ENCODE data around the gene PACS1.

PACS1 gene

DNA sequence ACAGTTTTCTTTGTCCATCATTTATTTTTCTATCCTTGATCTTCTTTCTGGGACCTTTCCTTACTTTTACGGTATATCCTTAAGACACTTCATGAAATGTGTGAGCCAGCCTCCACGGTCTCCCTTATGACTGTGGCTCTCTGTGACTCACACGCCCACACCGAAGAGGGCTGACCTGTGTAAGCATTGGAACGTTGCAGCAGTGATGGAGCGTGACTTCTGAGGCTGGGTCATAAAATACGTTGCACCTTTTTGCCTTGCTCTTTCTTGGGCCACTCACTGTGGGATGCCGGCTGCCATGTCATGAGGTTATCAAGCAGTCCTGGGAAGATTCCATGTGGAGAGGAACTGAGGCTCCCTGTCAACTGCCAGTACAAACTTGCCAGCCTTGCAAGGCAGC is 102.1 kb downstream of the PACS1 start:
- FAIRE-seq (peak; percentile 93), DNase-seq (ENCODE audit: insufficient read length, low spot score) (peak; percentile 41)

DNA sequence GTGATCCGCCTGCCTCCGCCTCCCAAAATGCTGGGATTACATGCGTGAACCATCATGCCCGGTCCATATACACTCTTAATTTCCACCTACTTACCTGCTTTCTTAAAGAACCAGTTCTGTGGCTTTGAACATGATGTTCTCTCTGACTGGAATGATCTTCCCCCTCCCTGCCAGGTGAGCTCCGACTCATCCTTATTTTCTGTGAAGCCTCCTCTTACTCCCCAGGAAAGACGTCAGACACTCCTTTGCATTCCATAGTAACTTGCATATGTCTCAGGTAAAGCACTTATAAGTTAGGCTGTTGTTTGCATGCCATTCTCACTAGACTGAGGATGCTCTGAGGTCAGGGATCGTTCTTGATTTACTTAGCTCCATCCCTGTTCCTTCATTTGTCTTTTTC is 106.6 kb downstream of the PACS1 start:
- DNase-seq (ENCODE audit: insufficient read length, low spot score) (no peak), FAIRE-seq (peak; percentile 59)

DNA sequence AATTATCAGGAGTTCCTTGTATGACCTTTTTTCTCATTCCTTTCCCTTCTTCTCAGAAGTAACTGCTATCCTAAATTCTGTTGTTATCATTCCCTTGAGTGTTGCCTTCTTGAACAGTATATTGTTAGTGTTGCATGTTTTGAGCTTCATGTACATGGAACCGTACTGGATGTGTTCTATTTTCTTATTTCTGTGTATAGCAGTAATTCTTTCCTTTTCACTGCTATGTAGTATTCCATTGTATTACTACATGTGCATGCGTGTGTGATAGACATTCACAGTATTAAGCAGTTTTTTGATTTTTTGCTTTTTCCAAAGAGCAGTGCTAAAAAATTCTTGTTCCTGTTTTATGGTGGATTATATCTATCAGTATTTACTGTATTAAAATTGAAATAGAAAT is 108.1 kb downstream of the PACS1 start:
- FAIRE-seq (no peak), DNase-seq (ENCODE audit: insufficient read length, low spot score) (no peak)

DNA sequence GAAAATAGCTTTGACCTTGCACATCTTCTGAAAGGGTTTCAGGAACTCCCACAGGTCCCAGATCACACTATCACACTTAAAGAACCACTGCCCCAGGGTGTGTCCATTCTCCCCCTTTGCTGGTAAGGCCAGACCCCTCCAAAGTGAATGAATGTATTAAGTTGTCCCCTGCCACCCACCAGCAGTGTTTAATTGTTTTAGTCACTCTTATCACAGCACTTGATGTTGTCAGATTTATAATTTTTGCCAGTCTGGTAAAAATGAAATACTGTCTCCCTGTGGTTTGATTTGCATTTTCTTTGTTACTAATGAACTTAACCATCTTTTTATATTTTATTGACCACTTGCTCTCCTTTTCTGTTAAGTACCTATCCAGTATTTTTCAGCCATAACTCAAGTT is 108.8 kb downstream of the PACS1 start:
- no peak for DNase-seq (ENCODE audit: insufficient read length, low spot score)
- FAIRE-seq = no peak

DNA sequence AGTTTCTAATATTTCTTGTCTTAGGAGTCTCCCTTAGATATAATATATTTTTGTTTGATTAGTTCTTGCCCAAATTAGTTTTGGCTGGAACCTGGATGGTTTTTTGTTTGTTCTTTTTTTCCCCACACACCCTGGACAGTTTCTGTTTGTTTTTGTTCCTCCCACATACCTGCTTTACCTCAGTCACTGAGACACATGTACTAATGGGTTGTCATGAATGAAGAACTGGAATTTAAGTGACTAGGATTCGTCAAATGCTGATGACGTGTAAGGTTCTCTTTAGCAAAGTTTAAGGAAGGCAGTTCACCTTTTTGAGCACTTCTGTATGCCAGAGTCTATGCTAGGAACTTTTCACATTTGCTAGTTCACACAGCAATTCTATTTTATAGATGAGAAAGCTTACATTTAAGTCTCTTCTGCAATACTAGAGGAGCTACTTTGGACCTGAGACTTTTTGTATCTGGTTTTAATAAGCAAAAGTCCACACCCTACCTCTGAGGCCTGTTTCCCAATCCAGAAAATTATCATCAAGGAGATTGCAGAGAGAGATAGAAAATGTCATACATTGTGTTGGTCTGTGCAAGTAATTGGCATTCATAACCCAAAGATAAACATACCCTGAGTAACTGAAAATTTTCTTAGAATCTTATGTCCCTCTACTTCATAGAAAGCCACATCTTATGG is 111.7 kb downstream of the PACS1 start:
- FAIRE-seq (peak; percentile 23), DNase-seq (ENCODE audit: insufficient read length, low spot score) (no peak)

DNA sequence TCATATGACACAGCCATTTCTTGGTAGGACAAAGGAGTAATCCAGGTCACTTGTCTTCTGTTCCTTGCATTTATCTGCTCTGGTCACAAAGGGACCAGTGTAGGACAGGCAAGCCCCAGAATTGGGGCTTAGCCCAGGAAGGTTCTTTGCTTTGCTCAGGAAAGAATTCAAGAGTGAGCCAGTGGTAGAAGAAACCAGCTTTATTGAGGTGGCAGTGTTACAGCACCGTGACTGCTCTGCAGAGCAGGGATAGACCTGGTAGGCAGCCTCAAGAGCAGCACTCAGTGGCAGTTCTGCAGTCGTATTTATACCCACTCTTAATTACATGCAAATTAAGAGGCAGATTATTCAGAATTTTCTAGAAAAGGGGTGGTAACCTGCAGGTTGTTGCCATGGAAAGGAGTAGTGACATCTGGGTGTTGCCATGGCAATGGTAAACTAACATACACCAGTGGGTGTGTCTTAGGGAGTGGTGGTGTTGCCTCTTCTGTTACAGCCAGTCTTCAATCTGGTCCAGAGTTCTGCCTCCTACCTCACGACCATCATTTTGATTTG is 113.5 kb downstream of the PACS1 start:
- FAIRE-seq = peak; percentile 23

DNA sequence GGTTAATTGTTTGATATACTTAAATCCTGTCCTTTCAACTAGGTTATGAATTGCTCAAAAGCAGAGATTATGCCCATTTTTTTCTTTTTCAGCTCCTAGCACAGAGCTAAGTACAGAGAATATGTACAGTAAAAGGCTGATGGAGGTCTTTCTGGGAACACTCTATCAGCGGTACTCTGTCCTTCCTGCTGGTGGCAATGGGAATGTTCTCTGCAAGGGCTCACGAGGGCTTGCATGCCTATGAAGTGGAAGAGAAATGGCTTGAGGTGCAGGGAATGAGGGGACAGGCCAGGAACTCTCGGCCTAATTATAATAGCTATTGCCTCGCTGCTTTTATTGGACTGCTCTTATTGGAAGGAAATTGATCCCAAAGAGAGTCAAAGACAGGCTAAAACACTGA is 114.7 kb downstream of the PACS1 start:
- FAIRE-seq = peak; percentile 38
- no peak for DNase-seq (ENCODE audit: insufficient read length, low spot score)

More for the DNA sequence above, 113.5 kb downstream of the PACS1 start:
- no peak for DNase-seq (ENCODE audit: insufficient read length, low spot score)

DNA sequence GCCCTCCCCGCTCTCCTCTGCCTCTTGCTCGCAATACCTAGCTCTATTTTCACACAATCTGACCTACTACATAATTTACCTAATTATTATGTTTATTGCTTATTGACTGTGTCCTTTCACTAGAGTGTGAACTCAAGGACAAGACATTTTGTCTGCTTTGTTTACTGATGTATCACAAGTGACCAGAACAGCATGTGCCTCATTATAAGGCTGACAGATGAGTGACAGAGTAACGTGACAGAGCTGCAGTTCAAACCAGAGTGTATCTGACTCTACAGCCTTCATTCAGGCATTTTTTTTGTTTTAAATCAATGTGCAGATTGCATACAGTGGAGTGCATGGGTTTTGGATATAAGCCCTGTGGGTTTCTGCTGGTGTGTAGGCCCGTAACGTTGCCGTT is 116.4 kb downstream of the PACS1 start:
- FAIRE-seq (peak; percentile 85), DNase-seq (ENCODE audit: insufficient read length, low spot score) (no peak)

DNA sequence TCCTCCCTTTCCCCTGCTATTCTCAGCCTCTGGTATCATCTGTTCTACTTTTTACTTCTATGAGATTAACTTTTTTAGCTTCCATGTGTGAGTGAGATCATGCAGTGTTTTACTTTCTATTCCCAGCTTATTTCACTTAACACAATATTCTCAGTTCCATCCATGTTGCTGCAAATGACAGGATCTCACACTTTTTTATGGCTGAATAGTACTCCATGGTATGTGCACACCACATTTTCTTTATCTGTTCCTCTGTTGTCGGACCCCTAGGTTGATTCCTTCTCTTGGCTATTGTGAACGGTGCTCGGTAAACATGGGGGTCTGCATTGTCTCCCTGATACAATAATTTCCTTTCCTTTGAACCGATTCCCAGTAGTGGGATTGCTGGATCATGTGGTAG is 117.4 kb downstream of the PACS1 start:
- FAIRE-seq (no peak), DNase-seq (ENCODE audit: insufficient read length, low spot score) (no peak)

DNA sequence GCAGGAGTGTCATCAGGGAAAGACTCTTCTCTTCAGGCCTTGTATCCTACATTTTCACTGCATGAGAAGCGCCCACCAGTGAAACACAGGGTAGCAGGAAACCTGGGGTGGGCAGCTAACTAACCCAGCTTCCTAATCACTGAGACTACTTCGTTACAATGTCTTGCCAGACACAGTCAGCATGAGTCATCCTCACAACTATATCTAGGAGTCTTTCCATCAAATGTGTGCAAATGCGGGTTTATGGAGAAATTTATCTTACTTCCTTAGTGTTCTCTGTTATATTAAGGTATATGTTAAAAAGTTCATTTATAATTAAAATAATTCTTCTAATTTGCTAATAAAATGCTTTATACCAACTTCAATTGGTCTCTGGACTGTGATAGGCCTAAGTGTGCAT is 118.5 kb downstream of the PACS1 start:
- DNase-seq (ENCODE audit: insufficient read length, low spot score) = peak; percentile 61
- FAIRE-seq = peak; percentile 59

DNA sequence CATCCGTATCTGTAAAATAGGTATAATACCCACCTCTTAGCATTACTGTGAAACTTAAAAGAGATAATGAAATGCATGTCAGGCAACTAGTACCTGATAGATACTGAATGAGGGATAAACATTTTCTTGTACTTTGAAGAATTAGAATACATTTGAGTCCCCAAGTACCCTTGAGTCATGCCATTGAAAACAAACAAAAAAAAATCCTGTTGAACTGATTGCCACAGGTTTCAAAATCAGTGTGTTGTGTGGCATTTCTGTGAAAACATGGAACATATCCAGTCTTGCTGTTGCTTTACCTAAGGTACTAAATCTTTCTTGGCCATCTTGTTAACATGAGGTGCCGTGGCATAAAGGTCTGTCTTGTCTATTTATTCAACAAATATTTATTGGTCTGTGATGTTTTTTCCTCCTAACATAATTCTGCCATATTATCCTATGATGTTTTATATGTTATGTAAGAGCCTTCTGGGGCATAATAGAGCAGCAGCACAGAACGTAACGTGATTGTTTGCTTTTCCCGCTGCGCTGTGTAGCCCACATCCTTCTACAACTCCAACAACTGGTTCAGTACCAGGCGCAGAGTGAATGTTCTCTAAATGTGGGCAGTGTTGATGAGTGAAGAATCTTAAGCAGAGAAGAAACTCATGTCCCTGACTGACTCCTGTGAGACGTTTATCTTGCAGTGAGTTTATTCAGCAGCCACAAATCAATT is 119.1 kb downstream of the PACS1 start:
- no peak for FAIRE-seq

DNA sequence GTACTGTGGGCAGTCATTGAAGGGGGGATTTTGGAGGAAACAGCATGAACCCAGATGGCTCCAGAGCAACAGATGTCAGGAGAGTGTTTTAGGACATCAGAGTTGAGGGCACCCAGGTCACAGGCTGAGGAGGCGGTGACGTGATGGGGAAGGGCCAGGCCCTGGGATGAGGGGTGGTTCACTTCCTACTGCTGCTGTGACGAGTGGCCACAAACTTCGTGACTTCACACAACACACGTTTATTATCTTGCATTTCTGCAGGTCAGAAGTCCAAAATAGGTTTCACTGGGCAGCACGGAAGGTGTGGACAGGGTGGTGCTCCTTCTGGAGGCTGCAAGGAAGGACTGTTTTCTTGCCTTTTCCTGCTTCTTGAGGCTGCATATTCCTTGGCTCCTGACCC is 120.7 kb downstream of the PACS1 start:
- DNase-seq (ENCODE audit: insufficient read length, low spot score) (no peak), FAIRE-seq (peak; percentile 54)

More for the DNA sequence above, 119.1 kb downstream of the PACS1 start:
- no peak for DNase-seq (ENCODE audit: insufficient read length, low spot score)

DNA sequence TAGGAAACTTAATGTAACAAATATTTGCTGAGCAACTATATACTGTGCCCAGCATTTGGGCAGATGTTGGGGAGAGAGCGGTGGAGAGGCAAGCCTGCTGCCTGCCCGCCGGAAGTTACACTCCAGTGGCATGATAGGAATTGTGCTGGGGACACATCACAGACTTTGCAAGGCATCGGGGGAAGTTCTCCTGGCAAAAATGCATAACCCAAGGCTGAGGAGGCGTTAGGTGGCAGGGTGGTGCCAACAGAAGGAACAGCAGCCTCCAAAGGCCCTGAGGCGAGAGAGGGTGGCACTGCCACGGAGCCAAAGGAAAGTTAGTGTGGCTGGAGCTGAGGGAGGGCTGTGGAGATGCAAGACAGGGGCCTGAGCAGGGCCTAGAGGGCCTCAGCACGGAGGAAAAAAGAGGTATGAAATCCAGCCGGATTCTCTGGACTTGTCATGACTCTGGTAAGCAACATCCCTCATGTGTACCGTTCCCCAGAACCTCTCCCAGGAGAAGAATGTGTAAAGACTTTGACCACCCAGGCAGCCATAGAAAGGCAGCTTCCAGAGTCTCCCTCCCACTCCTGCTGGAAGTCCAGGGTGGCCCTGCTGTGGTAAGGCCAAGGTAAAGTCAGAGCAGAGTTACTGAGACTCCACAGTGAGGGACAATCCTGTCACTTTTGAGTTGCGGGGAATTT is 122.2 kb downstream of the PACS1 start:
- DNase-seq (ENCODE audit: insufficient read length, low spot score) (no peak), FAIRE-seq (no peak)

DNA sequence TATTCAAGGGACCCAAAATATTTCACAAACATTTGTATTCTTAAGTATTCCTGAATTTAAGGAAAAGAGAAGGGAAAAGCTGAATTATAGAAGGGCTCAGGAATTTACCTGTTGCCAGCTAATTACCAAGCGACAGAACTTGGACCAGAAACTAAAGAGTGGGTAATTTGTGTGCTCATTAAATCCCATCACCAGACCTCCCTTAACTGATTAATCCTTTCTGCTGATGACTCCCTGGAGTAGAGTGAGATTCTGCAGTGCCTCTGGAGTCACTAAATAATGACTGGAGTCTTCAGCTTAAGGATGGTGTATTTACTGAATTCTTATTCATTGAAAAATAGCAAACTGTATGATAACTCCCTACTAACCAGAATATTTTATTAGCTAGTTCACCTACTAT is 124.3 kb downstream of the PACS1 start:
- DNase-seq (ENCODE audit: insufficient read length, low spot score) (no peak), FAIRE-seq (no peak)

DNA sequence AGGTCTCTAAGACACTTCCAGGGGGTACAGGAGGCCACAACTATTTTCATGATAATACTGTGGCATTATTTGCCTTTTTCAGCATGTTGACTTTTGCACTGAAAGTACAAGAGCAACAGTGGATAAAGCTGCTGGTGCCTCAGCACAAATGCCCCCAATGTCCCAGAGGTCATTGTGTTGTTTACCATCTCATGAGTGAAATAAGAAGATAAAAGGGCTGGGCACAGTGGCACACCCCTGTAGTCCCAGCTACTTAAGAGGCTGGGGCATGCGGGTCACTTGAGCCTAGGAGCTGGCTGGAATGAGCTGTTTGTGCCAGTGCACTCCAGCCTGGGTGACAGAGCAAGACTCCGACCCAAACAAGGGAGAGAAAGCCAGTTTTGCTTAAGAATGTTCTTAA is 125.8 kb downstream of the PACS1 start:
- DNase-seq (ENCODE audit: insufficient read length, low spot score) (no peak), FAIRE-seq (no peak)

DNA sequence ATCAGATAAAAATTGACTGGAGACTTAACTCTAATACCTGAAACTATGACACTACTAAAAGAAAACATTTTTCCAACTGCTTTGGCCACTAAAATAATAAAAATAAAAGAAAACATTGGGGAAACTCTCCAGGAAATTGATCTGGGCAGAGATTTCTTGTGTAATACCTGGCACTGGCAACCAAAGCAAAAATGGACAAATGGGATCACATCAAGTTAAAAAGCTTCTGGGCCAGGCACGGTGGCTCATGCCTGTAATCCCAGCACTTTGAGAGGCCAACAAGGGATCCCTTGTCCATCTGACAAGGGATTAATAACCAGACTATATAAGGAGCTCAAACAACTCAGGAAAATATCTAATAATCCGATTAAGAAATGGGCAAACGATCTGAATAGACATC is 133.8 kb downstream of the PACS1 start:
- no peak for DNase-seq (ENCODE audit: insufficient read length, low spot score)
- FAIRE-seq = no peak

DNA sequence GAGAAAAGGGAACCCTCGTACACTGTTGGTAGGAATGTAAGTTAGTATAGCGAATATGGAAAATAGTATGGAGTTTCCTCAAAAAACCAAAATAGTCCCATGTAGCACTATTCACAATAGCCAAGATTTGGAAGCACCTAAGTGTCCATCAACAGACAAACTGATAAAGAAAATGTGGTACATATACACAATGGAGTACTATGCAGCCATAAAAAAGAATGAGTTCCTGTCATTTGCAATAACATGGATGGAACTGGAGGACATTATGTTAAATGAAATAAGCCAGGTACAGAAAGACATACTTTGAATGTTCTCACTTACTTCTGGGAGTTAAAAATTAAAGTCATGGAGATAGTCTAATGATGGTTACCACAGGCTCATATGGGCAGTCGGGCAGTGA is 134.3 kb downstream of the PACS1 start:
- FAIRE-seq = no peak
- no peak for DNase-seq (ENCODE audit: insufficient read length, low spot score)

DNA sequence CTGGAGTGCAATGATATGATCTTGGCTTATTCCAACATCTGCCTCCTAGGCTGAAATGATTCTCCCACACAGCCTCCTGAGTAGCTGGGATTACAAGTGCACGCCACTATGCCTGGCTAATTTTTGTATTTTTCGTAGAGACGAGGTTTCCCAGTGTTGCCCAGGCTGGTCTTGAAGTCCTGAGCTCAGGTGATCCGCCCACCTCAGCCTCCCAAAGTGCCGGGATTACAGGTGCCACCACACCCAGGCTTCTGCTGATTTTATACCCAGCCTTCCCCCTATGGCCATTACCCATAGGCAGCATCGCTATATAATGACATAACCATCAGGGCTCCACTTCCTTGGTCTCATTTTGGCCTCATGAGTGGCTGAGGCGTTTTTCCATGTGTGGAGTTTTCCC is 137.7 kb downstream of the PACS1 start:
- DNase-seq (ENCODE audit: insufficient read length, low spot score) (no peak), FAIRE-seq (no peak)

DNA sequence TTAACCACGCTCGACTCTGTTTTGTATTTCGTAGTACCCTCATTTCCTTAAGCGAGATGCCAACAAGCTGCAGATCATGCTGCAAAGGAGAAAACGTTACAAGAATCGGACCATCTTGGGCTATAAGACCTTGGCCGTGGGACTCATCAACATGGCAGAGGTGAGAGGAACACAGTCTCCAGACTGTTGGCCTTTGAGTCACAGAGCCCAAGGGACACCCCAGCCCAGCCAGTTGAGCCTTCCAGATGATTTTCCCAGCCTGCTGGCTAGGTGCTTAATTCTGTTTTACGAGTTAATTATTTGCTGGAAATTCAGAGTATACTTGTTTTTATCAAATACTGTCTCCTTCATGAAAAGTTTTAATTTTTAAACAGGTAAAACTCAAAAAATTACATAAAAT is 141.0 kb downstream of the PACS1 start:
- no peak for FAIRE-seq
- no peak for DNase-seq (ENCODE audit: insufficient read length, low spot score)

DNA sequence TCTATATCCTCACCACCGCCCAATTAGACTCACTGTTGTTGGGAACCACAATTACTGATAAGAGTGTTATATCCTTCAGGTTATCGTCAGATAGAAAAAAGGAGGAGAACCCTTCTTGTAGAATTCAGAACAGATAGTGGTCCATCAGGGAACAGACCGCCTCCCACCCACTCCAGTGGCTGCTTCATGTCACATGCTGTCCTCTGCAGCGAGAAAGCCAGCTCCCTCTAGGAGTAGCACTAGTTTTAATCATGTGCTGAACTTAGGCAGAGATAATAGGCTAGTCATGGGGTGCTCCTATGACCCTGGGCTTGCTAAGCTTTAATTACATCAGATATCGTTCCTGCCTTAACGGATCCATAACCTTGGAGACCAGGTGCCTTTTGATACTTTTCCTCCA is 146.8 kb downstream of the PACS1 start:
- peak; percentile 69 for FAIRE-seq

DNA sequence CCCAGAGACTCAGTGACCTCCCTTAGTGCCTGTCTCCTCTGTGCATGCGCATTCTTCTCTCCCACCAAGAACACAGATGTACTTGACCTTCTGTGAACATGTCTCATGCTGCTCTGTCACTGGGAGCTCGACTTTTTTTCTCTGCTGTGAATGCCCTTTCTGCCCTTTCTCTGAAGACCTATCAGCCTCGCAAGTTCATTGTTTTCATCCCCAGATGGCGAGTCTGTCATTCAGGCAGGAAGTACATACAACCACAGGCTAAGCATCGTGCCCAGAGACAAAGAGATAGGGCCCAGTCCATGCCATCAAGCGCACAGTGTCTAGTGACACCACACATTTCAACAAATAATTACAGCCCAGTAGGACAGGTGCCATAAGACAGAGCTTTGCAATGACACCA is 148.0 kb downstream of the PACS1 start:
- FAIRE-seq = peak; percentile 89
- DNase-seq (ENCODE audit: insufficient read length, low spot score) = no peak

More for the DNA sequence above, 146.8 kb downstream of the PACS1 start:
- no peak for DNase-seq (ENCODE audit: insufficient read length, low spot score)
